GM12878 (cell line): Measurements from ENCODE around the gene STX8. TPM values are rescaled to one million over a fixed set of nuclear protein-coding genes. Genes with fewer than 3 reads are reported as not detected.

Experiments
- ATAC-seq: fragments of 200-7000 bp; cut with Tn5 transposase; 3 replicates; pipeline ENCODE4 v1.9.1; 2020; ENCODE audit warnings: mild to moderate bottlenecking, moderate library complexity
- BruUV-seq: library from RNA; stranded (reverse); fragments of 400-500 nt; replicated peaks from 2 replicates; lab custom pipeline; 2021; lab: Mats Ljungman, UMichigan
- CTCF ChIA-PET: fragments of 300-600 bp; sonication (Branson Sonifier 250); formaldehyde crosslinking; extraction: SDS; loops from one replicate; lab custom pipeline; 2021; ENCODE audit warnings: inconsistent platforms; lab: Yijun Ruan, JAX
- POLR2A ChIA-PET: fragments of 350-600 bp; formaldehyde crosslinking; extraction: SDS; loops from one replicate; lab custom pipeline; 2021; ENCODE audit warnings: inconsistent platforms; lab: Charles Lee
- RAD21 ChIA-PET: fragments of 300-600 bp; sonication (Branson Sonifier 250); formaldehyde crosslinking; loops from one replicate; lab custom pipeline; 2023; ENCODE audit warnings: antibody characterized with exemption; ENCODE audit not compliant: unreplicated experiment; lab: Charles Lee
- SMC1A ChIA-PET: fragments of 300-600 bp; sonication (Branson Sonifier 250); formaldehyde crosslinking; loops from one replicate; lab custom pipeline; 2023; ENCODE audit not compliant: unreplicated experiment, uncharacterized antibody; lab: Charles Lee
- DNase-seq: peaks from one replicate; pipeline ENCODE4 v3.0.0-alpha.2; 2011; ENCODE audit warnings: low read depth, low spot score
- FAIRE-seq: peaks from 3 replicates; lab custom pipeline; 2011; peaks lifted over from hg19 to GRCh38; lab: Jason Lieb, UNC
- H2AFZ ChIP-seq: 2 replicates; pipeline ENCODE4 v1.6.0; 2011; ENCODE audit warnings: low read depth, low read length, control low read depth; ENCODE audit not compliant: control insufficient read depth
- H3K27ac ChIP-seq: 2 replicates; pipeline ENCODE4 v1.5.1; 2011; ENCODE audit warnings: control low read depth; ENCODE audit not compliant: control insufficient read depth, insufficient read depth
- H3K27me3 ChIP-seq, 2 experiments: replicated peaks in 1 of 2; 2 replicates each; pipeline versions ENCODE4 v1.6.0 to v1.6.1; 2011; ENCODE audit warnings: low read length in 1 of 2; ENCODE audit not compliant: control insufficient read depth in 2 of 2, insufficient read depth in 2 of 2
- H3K36me3 ChIP-seq, 2 experiments: 2 replicates each; pipeline ENCODE4 v1.5.1; 2011; ENCODE audit warnings: low read length in 1 of 2; ENCODE audit not compliant: control insufficient read depth in 2 of 2, insufficient read depth in 2 of 2
- H3K4me1 ChIP-seq: 2 replicates; pipeline ENCODE4 v1.6.1; 2011; ENCODE audit warnings: mild to moderate bottlenecking, low read length, moderate library complexity, mixed read lengths; ENCODE audit not compliant: control insufficient read depth, insufficient read depth
- H3K4me2 ChIP-seq: 2 replicates; pipeline ENCODE4 v1.6.0; 2011; ENCODE audit warnings: control low read depth; ENCODE audit not compliant: control insufficient read depth, insufficient read depth
- H3K4me3 ChIP-seq: fragments of 200-600 bp; sonication (generic); 2 replicates; pipeline ENCODE4 v1.5.1; 2016
- H3K79me2 ChIP-seq: 2 replicates; pipeline ENCODE4 v1.6.0; 2011; ENCODE audit warnings: low read length; ENCODE audit not compliant: control insufficient read depth, insufficient read depth
- H3K9ac ChIP-seq: 2 replicates; pipeline ENCODE4 v1.8.0; 2011; ENCODE audit warnings: low read length, control low read depth, mixed read lengths; ENCODE audit not compliant: control insufficient read depth, insufficient read depth
- H3K9me3 ChIP-seq: replicated peaks from 3 replicates; pipeline ENCODE4 v1.5.1; 2011; ENCODE audit warnings: mild to moderate bottlenecking, low read length; ENCODE audit not compliant: control insufficient read depth, insufficient read depth
- H4K20me1 ChIP-seq: 2 replicates; pipeline ENCODE4 v1.6.0; 2011; ENCODE audit not compliant: control insufficient read depth, insufficient read depth
- BMI1 ChIP-seq: fragments of 450-650 bp; IDR thresholded peaks from 2 replicates; pipeline ENCODE4 v1.6.1; 2016; ENCODE audit warnings: mild to moderate bottlenecking, moderate library complexity, borderline replicate concordance
- BRCA1 ChIP-seq: IDR thresholded peaks from 2 replicates; pipeline ENCODE4 v1.6.1; 2011; ENCODE audit warnings: low read depth, low read length, improper control_type of control experiment
- CHD2 ChIP-seq: IDR thresholded peaks from 2 replicates; pipeline ENCODE4 v1.6.1; 2011; ENCODE audit warnings: low read depth, low read length, improper control_type of control experiment, borderline replicate concordance
- GATAD2B ChIP-seq: fragments of 450-650 bp; conservative IDR thresholded peaks from 2 replicates; pipeline ENCODE4 v1.6.1; 2017; ENCODE audit warnings: low read depth, mild to moderate bottlenecking, moderate library complexity
- HCFC1 ChIP-seq: fragments of 150-350 bp; IDR thresholded peaks from 2 replicates; pipeline ENCODE4 v1.6.1; 2014; ENCODE audit warnings: low read length
- NFIC ChIP-seq: IDR thresholded peaks from 2 replicates; pipeline ENCODE4 v1.6.1; 2012; ENCODE audit warnings: low read depth, mild to moderate bottlenecking, inconsistent platforms, low read length, moderate library complexity
- NR2F1 ChIP-seq: fragments of 450-650 bp; conservative IDR thresholded peaks from 2 replicates; pipeline ENCODE4 v1.6.1; 2017; ENCODE audit warnings: mild to moderate bottlenecking
- NRF1 ChIP-seq: conservative IDR thresholded peaks from 2 replicates; pipeline ENCODE4 v1.6.1; 2011; ENCODE audit warnings: mild to moderate bottlenecking, low read depth, low read length, improper control_type of control experiment
- RB1 ChIP-seq: fragments of 450-650 bp; formaldehyde crosslinking; IDR thresholded peaks from 2 replicates; pipeline ENCODE4 v1.6.1; 2017; ENCODE audit warnings: mild to moderate bottlenecking, borderline replicate concordance
- SMAD1 ChIP-seq: fragments of 450-650 bp; IDR thresholded peaks from 2 replicates; pipeline ENCODE4 v1.6.1; 2018; ENCODE audit warnings: mild to moderate bottlenecking, low read depth; ENCODE audit not compliant: partially characterized antibody
- SP1 ChIP-seq: IDR thresholded peaks from one replicate; pipeline ENCODE4 v1.6.1; 2011; ENCODE audit warnings: low read depth, low read length
- SRF ChIP-seq, 2 experiments: IDR thresholded peaks; 2 replicates each; pipeline ENCODE4 v1.6.1; 2011; ENCODE audit warnings: low read depth in 2 of 2, low read length in 2 of 2, mild to moderate bottlenecking in 1 of 2, moderate library complexity in 1 of 2
- SUZ12 ChIP-seq: fragments of 200-600 bp; sonication (generic); IDR thresholded peaks from one replicate; pipeline ENCODE4 v1.6.1; 2018; ENCODE audit warnings: antibody characterized with exemption, mild to moderate bottlenecking; ENCODE audit not compliant: unreplicated experiment
- TCF3 ChIP-seq: IDR thresholded peaks from 2 replicates; pipeline ENCODE4 v1.6.1; 2012; ENCODE audit warnings: low read depth, mild to moderate bottlenecking, low read length, borderline replicate concordance; ENCODE audit not compliant: insufficient read depth
- WGBS: methylation state at CpG from one replicate; pipeline ENCODE4 v1.1.6; 2016; ENCODE audit warnings: low lambda C conversion rate; ENCODE audit not compliant: insufficient replicate concordance, insufficient coverage; ENCODE audit errors: missing lambda C conversion rate; 5-methylcytosine and 5-hydroxymethylcytosine counted together
- in situ Hi-C: fragments of 300-500 bp; cut with MboI; formaldehyde crosslinking; loops from 9 replicates; pipeline ENCODE4 v1.14.3; 2018; ENCODE audit warnings: mixed read lengths
- intact Hi-C: fragments of 100-400 bp; cut with micrococcal nuclease; formaldehyde crosslinking; loops from one replicate; pipeline ENCODE4 v1.14.2; 2022; ENCODE audit not compliant: unreplicated experiment
- polyA plus RNA-seq, 11 experiments: library from polyadenylated mRNA; depleted of rRNA in 4 of 11; unstranded in 6 of 11; stranded (reverse) in 5 of 11; fragments of >200 nt; fragmentation: Nextera tagmentation in 4 of 11; fragmentation: Illumina TruSeq in 1 of 11; extraction: Ambion mirVana in 4 of 11; extraction: Trizol in 1 of 11; gene quantifications; 1 replicate in 1 of 11; 2 replicates in 10 of 11; pipeline versions ENCODE4 v1.2.1 to v1.2.3, GENCODE V29; 2011 to 2016; ENCODE audit warnings: inconsistent platforms in 2 of 11, missing spikeins in 2 of 11, low read depth in 1 of 11
- total RNA-seq, 4 experiments: library from RNA; depleted of rRNA in 3 of 4; stranded (reverse); fragments of >200 nt in 3 of 4; fragmentation: Illumina TruSeq in 1 of 4; extraction: Trizol in 1 of 4; gene quantifications; 2 replicates each; pipeline versions ENCODE4 v1.2.1 to v1.2.3, GENCODE V29; 2013 to 2021
- TF ChIP-seq, protein P1 (sequence below): fragments of 450-650 bp; IDR thresholded peaks from 2 replicates; pipeline ENCODE4 v1.6.1; 2017; ENCODE audit warnings: antibody characterized with exemption, mild to moderate bottlenecking, moderate library complexity
- TF ChIP-seq, protein P2 (sequence below): IDR thresholded peaks from 2 replicates; pipeline ENCODE4 v1.6.1; 2012; ENCODE audit warnings: low read depth, low read length, improper control_type of control experiment
- TF ChIP-seq, protein P3 (sequence below): IDR thresholded peaks from 2 replicates; pipeline ENCODE4 v1.6.1; 2011; ENCODE audit warnings: low read depth, mild to moderate bottlenecking, low read length, moderate library complexity, borderline replicate concordance; ENCODE audit errors: extremely low read depth
- TF ChIP-seq, protein P4 (sequence below): fragments of 450-650 bp; conservative IDR thresholded peaks from 2 replicates; pipeline ENCODE4 v1.6.1; 2017; ENCODE audit warnings: mild to moderate bottlenecking, moderate library complexity

The STX8 gene
- total and polyA plus RNA-seq, 10 of the 15 experiments (the other 5 are each of a cell fraction or from before 2014, with no cell fraction given), result 47.9 to 151 (median 72.9) TPM

DNA sequence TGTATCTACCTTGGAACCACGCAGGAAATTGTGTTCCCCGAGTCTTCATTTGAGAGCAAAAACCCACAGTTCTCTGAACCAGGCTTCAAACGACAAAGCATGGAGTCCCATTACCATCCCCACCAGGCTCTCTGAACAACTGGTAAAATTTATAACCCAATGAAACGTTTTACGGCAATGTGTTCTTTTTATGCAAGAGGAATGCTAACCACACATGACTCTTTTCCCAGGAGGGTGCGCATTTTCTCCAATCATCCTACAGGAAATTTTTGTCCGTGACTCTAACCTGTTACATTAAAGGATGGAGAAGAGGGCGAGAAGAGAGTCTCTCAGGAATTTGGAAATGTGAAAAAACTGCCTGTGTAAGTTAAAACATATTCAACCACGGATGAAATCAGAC is 17.8 kb downstream of the STX8 start:
- Histone ChIP-seq H3K27me3 (no peaks in the 10 kb centered on the region), H3K9me3 (no peaks in the 10 kb centered on the region), H3K9ac (no peak overlapping the region), H3K4me2 (no peak overlapping the region), H3K79me2 (no peaks in the 10 kb centered on the region), H3K4me3 (no peak overlapping the region), H3K36me3 (peaks cover 0 to 5% of the 10 kb centered on the region in 2 experiments; a peak in 3 of 4 replicates), H4K20me1 (peaks cover 2% of the 10 kb centered on the region; the same call in 1 of the 2 replicates), H3K27ac (no peak overlapping the region), H3K4me1 (no peaks in the 10 kb centered on the region), H2AFZ (no peak overlapping the region)
- POLR2A ChIA-PET, result no interaction called here
- no TSS peak for BruUV-seq
- SMC1A ChIA-PET, result no interaction called here
- DNase-seq (no peak), FAIRE-seq (no peak), ATAC-seq (no peak)
- in situ Hi-C loops, result no loop called here
- TF ChIP-seq CHD2 (no peak), SUZ12 (no peak), GATAD2B (no peak), BMI1 (no peak), NFIC (no peak), SMAD1 (no peak), NRF1 (no peak), SRF (IDR thresholded peaks at IDR 0.05; ENCODE audit: low read depth in 2 of 2, low read length in 2 of 2) (no peak), BRCA1 (no peak), NR2F1 (no peak), RB1 (no peak), SP1 (no peak), HCFC1 (no peak), TCF3 (no peak)
- TF ChIP-seq, protein P1, sequence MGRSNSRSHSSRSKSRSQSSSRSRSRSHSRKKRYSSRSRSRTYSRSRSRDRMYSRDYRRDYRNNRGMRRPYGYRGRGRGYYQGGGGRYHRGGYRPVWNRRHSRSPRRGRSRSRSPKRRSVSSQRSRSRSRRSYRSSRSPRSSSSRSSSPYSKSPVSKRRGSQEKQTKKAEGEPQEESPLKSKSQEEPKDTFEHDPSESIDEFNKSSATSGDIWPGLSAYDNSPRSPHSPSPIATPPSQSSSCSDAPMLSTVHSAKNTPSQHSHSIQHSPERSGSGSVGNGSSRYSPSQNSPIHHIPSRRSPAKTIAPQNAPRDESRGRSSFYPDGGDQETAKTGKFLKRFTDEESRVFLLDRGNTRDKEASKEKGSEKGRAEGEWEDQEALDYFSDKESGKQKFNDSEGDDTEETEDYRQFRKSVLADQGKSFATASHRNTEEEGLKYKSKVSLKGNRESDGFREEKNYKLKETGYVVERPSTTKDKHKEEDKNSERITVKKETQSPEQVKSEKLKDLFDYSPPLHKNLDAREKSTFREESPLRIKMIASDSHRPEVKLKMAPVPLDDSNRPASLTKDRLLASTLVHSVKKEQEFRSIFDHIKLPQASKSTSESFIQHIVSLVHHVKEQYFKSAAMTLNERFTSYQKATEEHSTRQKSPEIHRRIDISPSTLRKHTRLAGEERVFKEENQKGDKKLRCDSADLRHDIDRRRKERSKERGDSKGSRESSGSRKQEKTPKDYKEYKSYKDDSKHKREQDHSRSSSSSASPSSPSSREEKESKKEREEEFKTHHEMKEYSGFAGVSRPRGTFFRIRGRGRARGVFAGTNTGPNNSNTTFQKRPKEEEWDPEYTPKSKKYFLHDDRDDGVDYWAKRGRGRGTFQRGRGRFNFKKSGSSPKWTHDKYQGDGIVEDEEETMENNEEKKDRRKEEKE, result no peak
- TF ChIP-seq, protein P2, sequence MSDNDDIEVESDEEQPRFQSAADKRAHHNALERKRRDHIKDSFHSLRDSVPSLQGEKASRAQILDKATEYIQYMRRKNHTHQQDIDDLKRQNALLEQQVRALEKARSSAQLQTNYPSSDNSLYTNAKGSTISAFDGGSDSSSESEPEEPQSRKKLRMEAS, result no peak
- TF ChIP-seq, protein P3, sequence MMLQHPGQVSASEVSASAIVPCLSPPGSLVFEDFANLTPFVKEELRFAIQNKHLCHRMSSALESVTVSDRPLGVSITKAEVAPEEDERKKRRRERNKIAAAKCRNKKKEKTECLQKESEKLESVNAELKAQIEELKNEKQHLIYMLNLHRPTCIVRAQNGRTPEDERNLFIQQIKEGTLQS, result no peak
- TF ChIP-seq, protein P4, sequence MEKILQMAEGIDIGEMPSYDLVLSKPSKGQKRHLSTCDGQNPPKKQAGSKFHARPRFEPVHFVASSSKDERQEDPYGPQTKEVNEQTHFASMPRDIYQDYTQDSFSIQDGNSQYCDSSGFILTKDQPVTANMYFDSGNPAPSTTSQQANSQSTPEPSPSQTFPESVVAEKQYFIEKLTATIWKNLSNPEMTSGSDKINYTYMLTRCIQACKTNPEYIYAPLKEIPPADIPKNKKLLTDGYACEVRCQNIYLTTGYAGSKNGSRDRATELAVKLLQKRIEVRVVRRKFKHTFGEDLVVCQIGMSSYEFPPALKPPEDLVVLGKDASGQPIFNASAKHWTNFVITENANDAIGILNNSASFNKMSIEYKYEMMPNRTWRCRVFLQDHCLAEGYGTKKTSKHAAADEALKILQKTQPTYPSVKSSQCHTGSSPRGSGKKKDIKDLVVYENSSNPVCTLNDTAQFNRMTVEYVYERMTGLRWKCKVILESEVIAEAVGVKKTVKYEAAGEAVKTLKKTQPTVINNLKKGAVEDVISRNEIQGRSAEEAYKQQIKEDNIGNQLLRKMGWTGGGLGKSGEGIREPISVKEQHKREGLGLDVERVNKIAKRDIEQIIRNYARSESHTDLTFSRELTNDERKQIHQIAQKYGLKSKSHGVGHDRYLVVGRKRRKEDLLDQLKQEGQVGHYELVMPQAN, result no peak
- RAD21 ChIA-PET, result no interaction called here
- WGBS, result 94% methylated on average over 9 of the region's 9 CpGs
- CTCF ChIA-PET, result interaction anchor here (0.6 to 1.2 kb wide), 3 partner anchors 24 to 269 kb away, joined by 3 read pairs; no protein-coding TSS in a partner anchor
- intact Hi-C loops, result no loop called here
